Measurements from ENCODE around the gene HECW1.
A peak's percentile ranks its signal among the peaks of the same experiment; 100 is the strongest.
"Not testable (repeated sequence)": the region's sequence is repeated elsewhere in the genome, so short reads cannot be mapped to it uniquely, and the experiment has no call there.

Gene HECW1

DNA sequence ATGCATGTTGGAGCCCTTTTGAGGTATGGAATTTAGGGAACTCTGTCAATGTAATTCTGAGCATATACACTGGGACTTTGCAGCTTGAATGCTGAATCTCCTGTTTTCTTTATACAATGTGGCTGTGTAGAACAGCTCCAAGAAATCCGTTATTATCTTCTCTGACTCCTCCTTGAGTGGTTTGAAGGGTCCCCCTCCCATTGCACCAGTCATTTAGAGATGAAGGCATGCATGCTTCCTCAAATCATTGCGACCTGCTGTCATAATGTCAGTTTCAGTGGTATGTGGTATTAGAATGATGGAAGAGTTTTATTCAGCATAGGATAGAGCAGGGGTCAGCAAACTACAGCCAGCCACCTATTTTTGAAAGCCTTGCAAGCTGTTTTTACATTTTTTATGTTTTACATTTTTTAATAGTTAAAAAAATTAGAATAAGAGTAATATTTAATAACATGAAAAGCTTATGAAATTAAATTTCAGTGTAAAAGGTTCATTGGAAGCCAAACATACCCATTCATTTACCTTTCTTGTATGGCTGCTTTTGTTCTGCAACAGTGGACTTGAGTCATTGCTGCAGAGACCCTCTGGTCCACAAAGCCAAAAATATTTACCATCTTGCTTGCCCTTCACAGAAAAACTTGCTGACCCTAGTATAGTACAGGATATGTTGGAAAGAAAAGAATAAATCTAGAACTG, 478.6 kb downstream of the HECW1 start:
- peak in 2 of 3 donors; percentile 37 to 50 for DNase-seq (ENCODE audit: low read depth in 2 of 3, low spot score in 1 of 3)

DNA sequence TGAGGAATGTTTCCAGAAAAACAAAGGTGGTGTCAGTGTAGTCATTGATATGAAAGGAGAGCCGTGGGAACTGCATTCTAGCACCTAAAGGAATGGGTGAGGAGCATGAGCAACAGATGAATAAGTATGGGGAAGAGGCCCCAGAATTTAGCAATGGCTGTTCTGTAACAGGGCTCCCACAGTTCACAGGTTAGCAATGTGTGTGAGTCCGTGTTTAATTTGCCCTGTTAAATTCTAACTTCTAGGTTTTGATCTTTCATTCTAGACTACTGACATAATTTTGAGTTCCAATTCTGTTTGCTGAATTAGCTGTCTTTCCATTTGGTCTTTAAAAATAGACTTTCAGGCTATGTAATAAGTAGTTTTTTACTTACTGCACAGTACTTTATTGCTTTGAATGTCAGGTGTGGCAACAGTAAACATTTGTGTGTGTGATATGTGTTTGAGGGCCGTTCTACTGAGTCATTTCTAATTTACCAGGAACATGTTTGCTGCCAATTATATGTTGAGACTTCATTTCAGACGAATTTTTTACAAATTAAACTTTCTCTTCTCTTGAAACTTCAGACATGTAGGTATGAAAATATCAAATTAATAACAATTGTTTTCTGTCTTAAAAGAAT, 479.2 kb downstream of the HECW1 start:
- no peak for DNase-seq (ENCODE audit: low read depth in 2 of 3, low spot score in 1 of 3)

DNA sequence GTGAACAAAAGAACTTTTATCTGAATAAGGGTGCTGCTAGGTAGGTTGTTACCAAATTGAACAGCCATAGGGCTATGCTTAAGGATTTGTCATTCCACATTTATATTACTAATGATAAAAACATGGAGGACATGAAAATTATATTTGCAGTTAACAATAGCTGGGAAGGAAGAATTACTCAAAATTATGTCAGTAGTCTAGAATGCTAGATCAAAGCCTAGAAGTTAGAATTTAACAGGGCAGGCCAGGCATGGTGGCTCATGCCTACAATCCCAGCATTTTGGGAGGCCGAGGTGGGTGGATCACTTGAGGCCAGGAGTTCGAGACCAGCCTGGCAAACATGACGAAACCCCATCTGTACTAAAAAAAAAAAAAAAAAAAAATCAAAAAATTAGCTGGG, 479.9 kb downstream of the HECW1 start:
- DNase-seq (ENCODE audit: low read depth in 2 of 3, low spot score in 1 of 3), result no peak

DNA sequence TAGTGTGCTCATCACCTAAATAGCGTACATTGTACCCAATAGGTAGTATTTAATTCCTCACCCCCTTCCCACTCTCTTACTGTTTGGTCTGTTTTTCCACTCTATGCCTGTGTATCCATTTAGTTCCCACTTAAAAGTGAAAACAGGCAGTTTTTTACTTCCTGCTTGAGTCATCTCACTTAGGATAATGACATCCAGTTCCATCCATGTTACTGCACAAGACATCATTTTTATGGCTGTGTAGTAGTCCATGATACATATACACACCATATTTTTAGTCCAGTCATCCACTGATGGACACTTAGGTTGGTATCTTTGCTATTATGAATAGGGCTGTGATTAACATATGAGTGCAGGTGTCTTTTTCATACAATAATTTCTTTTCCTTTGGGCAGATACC, 480.6 kb downstream of the HECW1 start:
- no peak for DNase-seq (ENCODE audit: low read depth in 2 of 3, low spot score in 1 of 3)

DNA sequence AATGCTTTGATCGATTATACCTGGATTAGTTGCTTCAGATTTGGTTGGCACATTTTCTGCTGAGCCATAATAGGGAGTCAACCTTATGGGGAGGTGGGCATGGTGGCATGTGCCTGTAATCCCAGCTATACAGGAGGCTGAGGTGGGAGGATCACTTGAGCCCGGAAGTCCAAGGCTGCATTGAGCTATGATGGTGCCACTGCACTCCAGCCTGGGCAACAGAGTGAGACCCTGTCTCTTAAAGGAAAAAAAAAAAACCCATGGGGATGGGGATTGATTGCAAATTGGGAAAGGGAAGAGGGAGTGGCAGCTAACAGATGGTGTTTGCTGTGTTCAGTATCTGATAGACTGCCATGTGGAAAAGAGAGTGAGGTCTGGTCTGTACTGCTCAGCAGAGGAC, 481.6 kb downstream of the HECW1 start:
- no peak for DNase-seq (ENCODE audit: low read depth in 2 of 3, low spot score in 1 of 3)

DNA sequence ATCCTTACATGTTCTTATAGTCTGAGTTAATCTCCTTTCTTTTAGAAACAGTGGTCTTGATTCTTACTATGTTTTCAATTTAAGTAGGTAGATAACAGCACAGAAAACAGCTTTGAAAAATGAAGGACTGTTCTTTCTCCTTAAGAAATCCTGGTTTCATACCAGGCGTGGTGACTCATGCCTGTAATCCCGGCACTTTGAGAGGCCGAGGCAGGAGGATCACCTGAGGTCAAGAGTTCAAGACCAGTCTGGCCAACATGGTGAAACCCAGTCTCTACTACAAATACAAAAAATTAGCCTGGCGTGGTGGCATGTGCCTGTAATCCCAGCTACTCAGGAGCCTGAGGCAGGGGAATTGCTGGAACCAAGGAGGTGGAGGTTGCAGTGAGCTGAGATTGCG, 484.0 kb downstream of the HECW1 start:
- DNase-seq (ENCODE audit: low read depth in 2 of 3, low spot score in 1 of 3), result not testable (repeated sequence)

DNA sequence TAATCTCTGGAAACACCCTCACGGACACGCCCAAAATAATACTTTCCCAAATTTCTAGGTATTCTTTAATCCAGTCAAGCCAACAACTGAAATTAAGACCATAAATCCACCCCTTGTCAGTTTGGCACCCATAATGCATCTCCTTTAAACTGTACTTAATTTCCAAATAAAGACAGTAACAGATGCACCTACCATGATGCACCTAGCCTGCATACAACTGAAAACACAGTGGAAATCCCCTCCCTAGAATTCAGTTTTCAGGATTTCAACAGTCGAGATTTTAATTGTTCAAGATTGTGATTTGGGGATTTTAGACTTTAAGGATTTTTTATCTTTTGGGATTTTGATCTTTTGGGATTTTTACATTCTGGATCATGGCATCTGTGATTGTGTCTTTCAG, 487.6 kb downstream of the HECW1 start:
- no peak for DNase-seq (ENCODE audit: low read depth in 2 of 3, low spot score in 1 of 3)

DNA sequence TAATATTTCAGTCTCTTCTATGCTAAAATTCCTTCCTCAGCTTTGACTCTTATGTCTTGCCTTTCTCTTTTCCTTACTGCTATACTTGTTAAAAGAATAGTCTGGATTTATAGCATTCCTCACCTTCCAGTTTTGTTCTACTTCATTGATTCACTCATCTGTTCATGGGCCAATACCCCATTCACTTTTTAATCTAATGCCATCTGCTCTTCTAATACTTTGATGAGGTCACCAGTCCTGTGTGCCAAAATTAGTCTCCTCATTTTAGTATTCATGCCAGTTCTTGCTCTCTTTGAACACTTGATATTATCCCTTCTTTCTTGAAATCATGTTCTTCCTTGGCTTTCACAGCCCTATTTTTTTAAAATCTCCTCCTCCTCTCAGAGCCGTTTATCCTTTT, 489.8 kb downstream of the HECW1 start:
- no peak for DNase-seq (ENCODE audit: low read depth in 2 of 3, low spot score in 1 of 3)

DNA sequence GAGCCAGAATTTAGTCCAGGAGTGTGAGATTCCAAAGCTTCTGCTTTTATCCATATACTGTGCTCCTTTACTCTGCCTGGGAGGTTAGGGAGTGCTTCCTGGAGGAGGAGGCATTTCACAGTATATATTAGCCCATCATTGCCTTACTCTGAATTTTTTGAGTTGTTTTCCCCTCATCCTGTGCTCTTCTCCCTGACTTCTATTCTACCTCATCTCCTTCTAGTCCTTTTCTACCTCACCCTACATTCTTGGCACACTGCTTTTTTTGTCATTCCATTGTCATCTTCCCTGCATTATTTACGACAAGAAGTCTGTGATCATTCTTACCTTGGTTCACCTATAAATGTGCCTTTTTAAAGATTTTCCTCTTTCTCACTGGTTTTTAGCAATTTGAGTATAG, 491.8 kb downstream of the HECW1 start:
- no peak for DNase-seq (ENCODE audit: low read depth in 2 of 3, low spot score in 1 of 3)

DNA sequence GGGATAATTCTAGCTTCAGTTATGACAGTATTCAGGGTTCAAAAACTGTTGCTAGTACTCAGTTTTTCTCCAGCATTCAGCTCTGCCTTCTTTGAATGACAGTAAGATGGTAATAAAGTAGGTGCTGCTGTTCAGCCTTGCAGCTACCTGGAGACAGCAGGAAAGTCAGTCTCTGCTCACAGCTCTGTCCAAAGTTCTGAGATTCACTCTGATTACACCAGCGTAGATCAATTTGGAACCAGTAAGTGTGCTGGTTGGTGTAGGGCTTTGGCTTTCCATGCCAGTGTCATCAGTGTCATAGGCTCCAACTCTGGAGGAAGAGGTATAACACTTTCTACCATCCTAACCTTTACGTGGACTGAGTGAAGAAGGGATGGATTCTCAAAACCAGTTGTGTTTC, 496.6 kb downstream of the HECW1 start:
- no peak for DNase-seq (ENCODE audit: low read depth in 2 of 3, low spot score in 1 of 3)

DNA sequence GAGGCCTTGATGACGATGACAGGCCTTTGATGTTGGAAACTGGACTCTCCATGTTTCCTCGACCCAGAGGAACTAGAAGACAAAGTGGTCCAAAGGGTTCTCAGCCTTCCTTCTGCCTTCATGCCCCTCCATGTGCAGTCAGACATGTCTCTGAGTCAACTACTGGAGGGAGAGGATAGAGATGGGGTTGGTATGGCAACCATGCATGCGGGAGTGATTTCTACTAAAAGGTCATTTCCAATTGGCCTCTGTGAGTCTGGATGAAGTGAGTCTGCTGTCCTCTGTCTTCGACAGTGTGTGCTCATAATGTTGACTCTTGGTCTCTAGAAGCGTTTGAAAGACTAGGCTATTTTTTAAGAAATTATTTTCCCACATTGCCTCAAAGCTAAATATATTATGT, 499.7 kb downstream of the HECW1 start:
- DNase-seq (ENCODE audit: low read depth in 2 of 3, low spot score in 1 of 3), result no peak

DNA sequence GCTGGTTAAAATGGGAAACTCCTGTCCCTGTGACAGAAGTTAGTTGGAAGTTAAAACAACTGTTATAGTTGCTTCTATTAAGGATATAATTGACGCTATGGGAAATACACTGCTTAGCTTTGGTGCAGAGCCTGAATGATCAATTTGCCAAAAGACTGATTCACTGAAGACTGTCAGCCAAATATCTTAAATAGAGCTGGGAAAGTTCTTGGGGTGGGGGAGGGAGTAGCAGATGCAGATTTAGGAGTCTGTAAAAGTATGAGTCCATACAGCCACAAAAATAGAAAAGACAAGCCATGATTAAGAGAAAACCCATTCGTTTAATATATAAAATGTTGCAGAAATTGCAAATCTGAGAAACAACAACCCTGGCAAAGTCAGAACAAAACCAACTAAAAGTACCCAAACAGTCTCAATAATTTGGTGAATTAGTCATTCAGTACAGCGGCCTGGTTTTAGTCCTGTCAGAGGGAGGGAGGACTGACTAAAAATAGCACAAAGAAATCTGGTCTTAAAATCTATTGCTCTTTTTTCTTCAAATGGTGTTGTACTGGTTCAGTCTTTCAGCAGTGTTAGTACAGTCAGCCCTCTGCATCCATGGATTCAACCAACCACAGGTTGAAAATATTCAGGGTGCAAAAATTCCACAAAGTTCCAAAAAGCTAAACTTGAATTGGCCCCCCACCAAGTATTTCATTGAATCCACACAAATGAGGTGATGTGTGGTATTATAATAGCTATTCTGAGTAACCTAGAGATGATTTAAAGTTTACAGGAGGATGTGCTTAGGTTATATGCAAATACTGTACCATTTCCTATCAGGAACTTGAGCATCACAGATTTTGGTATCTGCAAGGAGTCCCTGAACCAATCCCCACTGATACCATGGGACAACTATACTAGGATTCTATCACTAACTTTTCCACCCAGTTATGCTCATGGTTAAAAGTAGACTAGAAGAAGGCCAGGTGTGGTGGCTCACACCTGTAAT, 500.4 kb downstream of the HECW1 start:
- peak in 1 of 3 donors; percentile 29 for DNase-seq (ENCODE audit: low read depth in 2 of 3, low spot score in 1 of 3)

Measured in stimulated activated CD4-positive, alpha-beta T cell treated with anti-CD3 and anti-CD28 coated beads, Interleukin-12 subunit alpha, Interleukin-12 subunit beta, amount 100 ng/mL, for 48 hours (primary cell).